H9 (cell line): ENCODE data around the gene CHCHD3. TPM values are rescaled to one million over a fixed set of nuclear protein-coding genes. Genes with fewer than 3 reads are reported as not detected.

Source experiments
- DNase-seq: peaks from one replicate; pipeline ENCODE4 v3.0.0-alpha.2; 2017
- H2AFZ ChIP-seq: one replicate; pipeline ENCODE4 v1.6.1; 2013; ENCODE audit warnings: mild to moderate bottlenecking, low read length, control low read depth, moderate library complexity
- H2AK5ac ChIP-seq: 2 replicates; pipeline ENCODE4 v1.6.1; 2013; ENCODE audit warnings: low read length, control low read depth, mixed read lengths; ENCODE audit not compliant: insufficient read length
- H2BK120ac ChIP-seq: one replicate; pipeline ENCODE4 v1.6.1; 2013; ENCODE audit warnings: low read depth, mild to moderate bottlenecking, low read length, control low read depth, inconsistent platforms; ENCODE audit not compliant: poor library complexity, severe bottlenecking
- H2BK12ac ChIP-seq: 2 replicates; pipeline ENCODE4 v1.6.1; 2013; ENCODE audit warnings: low read length, control low read depth, mixed read lengths, low read depth; ENCODE audit not compliant: insufficient read length
- H2BK15ac ChIP-seq: 2 replicates; pipeline ENCODE4 v1.6.1; 2013; ENCODE audit warnings: low read depth, low read length, control low read depth
- H2BK20ac ChIP-seq: one replicate; pipeline ENCODE4 v1.6.1; 2013; ENCODE audit warnings: low read depth, mild to moderate bottlenecking, low read length, control low read depth, inconsistent platforms; ENCODE audit not compliant: poor library complexity, severe bottlenecking
- H2BK5ac ChIP-seq: 2 replicates; pipeline ENCODE4 v1.6.1; 2013; ENCODE audit warnings: low read length, control low read depth, mixed read lengths; ENCODE audit not compliant: insufficient read length
- H3K14ac ChIP-seq: 2 replicates; pipeline ENCODE4 v1.6.1; 2013; ENCODE audit warnings: low read length, control low read depth; ENCODE audit not compliant: insufficient read depth
- H3K18ac ChIP-seq: 2 replicates; pipeline ENCODE4 v1.6.1; 2013; ENCODE audit warnings: low read depth, mild to moderate bottlenecking, mixed read lengths, low read length, control low read depth; ENCODE audit not compliant: insufficient read length
- H3K23ac ChIP-seq: 2 replicates; pipeline ENCODE4 v1.6.1; 2013; ENCODE audit warnings: low read length, control low read depth, mixed read lengths, low read depth; ENCODE audit not compliant: insufficient read length
- H3K23me2 ChIP-seq: 2 replicates; pipeline ENCODE4 v1.6.1; 2013; ENCODE audit warnings: low read depth, mild to moderate bottlenecking, mixed read lengths, low read length, control low read depth; ENCODE audit not compliant: insufficient read length, poor library complexity, severe bottlenecking
- H3K27ac ChIP-seq: 2 replicates; pipeline ENCODE4 v1.5.1; 2013; ENCODE audit warnings: low read length, control low read depth, mixed read lengths, low read depth; ENCODE audit not compliant: insufficient read length
- H3K27me3 ChIP-seq: 2 replicates; pipeline ENCODE4 v1.6.1; 2013; ENCODE audit warnings: low read length, control low read depth, inconsistent platforms; ENCODE audit not compliant: insufficient read depth
- H3K4ac ChIP-seq: 2 replicates; pipeline ENCODE4 v1.6.1; 2013; ENCODE audit warnings: low read depth, mild to moderate bottlenecking, control low read depth, inconsistent platforms, low read length, moderate library complexity
- H3K4me1 ChIP-seq: 2 replicates; pipeline ENCODE4 v1.6.1; 2013; ENCODE audit warnings: low read length, control low read depth, inconsistent platforms; ENCODE audit not compliant: insufficient read depth
- H3K4me2 ChIP-seq: 2 replicates; pipeline ENCODE4 v1.6.1; 2013; ENCODE audit warnings: low read length, control low read depth, mixed read lengths; ENCODE audit not compliant: insufficient read length, insufficient read depth
- H3K56ac ChIP-seq: 2 replicates; pipeline ENCODE4 v1.6.1; 2013; ENCODE audit warnings: low read depth, mild to moderate bottlenecking, mixed read lengths, low read length, control low read depth; ENCODE audit not compliant: insufficient read length
- H3K79me1 ChIP-seq: 2 replicates; pipeline ENCODE4 v1.6.1; 2013; ENCODE audit warnings: low read depth, mild to moderate bottlenecking, moderate library complexity, low read length, control low read depth, inconsistent platforms; ENCODE audit not compliant: insufficient read depth, poor library complexity, severe bottlenecking
- H3K79me2 ChIP-seq: 2 replicates; pipeline ENCODE4 v1.6.1; 2013; ENCODE audit warnings: low read length, control low read depth, inconsistent platforms; ENCODE audit not compliant: insufficient read depth
- H3K9ac ChIP-seq: 2 replicates; pipeline ENCODE4 v1.6.1; 2013; ENCODE audit warnings: low read length, control low read depth, mixed read lengths; ENCODE audit not compliant: insufficient read length; ENCODE audit errors: extremely low read depth
- H3K9me3 ChIP-seq: one replicate; pipeline ENCODE4 v1.6.1; 2013; ENCODE audit warnings: low read depth, low read length, inconsistent platforms; ENCODE audit not compliant: control insufficient read depth
- H3T11ph ChIP-seq: one replicate; pipeline ENCODE4 v1.6.1; 2013; ENCODE audit warnings: mild to moderate bottlenecking, low read length, control low read depth, inconsistent platforms
- H4K20me1 ChIP-seq: one replicate; pipeline ENCODE4 v1.6.1; 2013; ENCODE audit not compliant: control insufficient read depth, insufficient read length, insufficient read depth
- H4K5ac ChIP-seq: 2 replicates; pipeline ENCODE4 v1.6.1; 2013; ENCODE audit warnings: low read depth, mild to moderate bottlenecking, mixed read lengths, low read length, control low read depth; ENCODE audit not compliant: insufficient read length
- H4K8ac ChIP-seq: replicated peaks from 2 replicates; pipeline ENCODE4 v1.6.1; 2013; ENCODE audit warnings: low read length, control low read depth, mixed read lengths, low read depth; ENCODE audit not compliant: insufficient read length
- H4K91ac ChIP-seq: 2 replicates; pipeline ENCODE4 v1.6.1; 2013; ENCODE audit warnings: low read depth, mild to moderate bottlenecking, moderate library complexity, mixed read lengths, low read length, control low read depth; ENCODE audit not compliant: insufficient read length
- H3K27ac Mint-ChIP-seq, 3 experiments: 2 replicates in 2 of 3; 3 replicates in 1 of 3; pipeline ENCODE4 v1.8.0; 2020 to 2021; ENCODE audit warnings: mixed read lengths in 3 of 3, mild to moderate bottlenecking in 1 of 3, moderate library complexity in 1 of 3
- H3K27me3 Mint-ChIP-seq: 2 replicates; pipeline ENCODE4 v1.8.0; 2021; ENCODE audit warnings: low read depth, mild to moderate bottlenecking, moderate library complexity, mixed read lengths
- H3K36me3 Mint-ChIP-seq, 3 experiments: 2 replicates in 2 of 3; 3 replicates in 1 of 3; pipeline ENCODE4 v1.8.0; 2020 to 2021; ENCODE audit warnings: low read depth in 3 of 3, mixed read lengths in 3 of 3; ENCODE audit not compliant: insufficient read depth in 1 of 3
- H3K4me1 Mint-ChIP-seq, 2 experiments: 2 replicates each; pipeline ENCODE4 v1.8.0; 2020; ENCODE audit warnings: mixed read lengths in 2 of 2
- H3K4me3 Mint-ChIP-seq, 2 experiments: 2 replicates in 1 of 2; 3 replicates in 1 of 2; pipeline ENCODE4 v1.8.0; 2020 to 2021; ENCODE audit warnings: mild to moderate bottlenecking in 2 of 2, mixed read lengths in 2 of 2, moderate library complexity in 1 of 2
- H3K9me3 Mint-ChIP-seq, 2 experiments: 2 replicates in 1 of 2; 3 replicates in 1 of 2; pipeline ENCODE4 v1.8.0; 2020; ENCODE audit warnings: mild to moderate bottlenecking in 2 of 2, mixed read lengths in 2 of 2, moderate library complexity in 1 of 2
- WGBS: extraction: QIAGEN DNeasy Blood & Tissue Kit; methylation state at CpG from one replicate; pipeline ENCODE4 v1.1.7; 2013; ENCODE audit warnings: missing lambda C conversion rate, low lambda C conversion rate, mixed read lengths; ENCODE audit not compliant: insufficient read length; ENCODE audit errors: extremely low coverage; 5-methylcytosine and 5-hydroxymethylcytosine counted together
- total RNA-seq: library from RNA; stranded (reverse); gene quantifications from 2 replicates; pipeline ENCODE4 v1.2.1, GENCODE V29; 2021
- TF ChIP-seq, protein P1 (sequence below): fragments of 200-600 bp; sonication (generic); conservative IDR thresholded peaks from 3 replicates; pipeline ENCODE4 v1.8.0; 2021; ENCODE audit warnings: antibody characterized with exemption, mild to moderate bottlenecking

CHCHD3 gene
- total RNA-seq, 1 experiment from 2014 or later, result 104 TPM

- H3K27ac ChIP-seq, result no peak overlapping the region
- no peaks in the 10 kb centered on the region for H3K79me2 ChIP-seq
- WGBS, result 88% methylated on average over 1 of the region's 4 CpGs
- H4K91ac ChIP-seq, result no peak overlapping the region
- no peak overlapping the region for H3K4me2 ChIP-seq
- no peaks in the 10 kb centered on the region for H3K9me3 ChIP-seq
- H3K27me3 ChIP-seq, result no peaks in the 10 kb centered on the region
- no peak overlapping the region for H3K56ac ChIP-seq
- H3K4ac ChIP-seq, result no peak overlapping the region
- no peak overlapping the region for H4K8ac ChIP-seq
- DNase-seq, result no peak
- no peak overlapping the region for H2AK5ac ChIP-seq
- H3K27me3 Mint-ChIP-seq, result no peaks in the 10 kb centered on the region
- H3K4me3 Mint-ChIP-seq, result no peak overlapping the region
- H3K23me2 ChIP-seq, result no peaks in the 10 kb centered on the region
- H3T11ph ChIP-seq, result no peak overlapping the region
- H3K36me3 Mint-ChIP-seq, result peaks cover 0 to 21% (median 16%) of the 10 kb centered on the region in 3 experiments; a peak in 6 of 7 replicates
- H3K23ac ChIP-seq, result no peak overlapping the region
- no peaks in the 10 kb centered on the region for H4K20me1 ChIP-seq
- no peak overlapping the region for H2BK120ac ChIP-seq
- no peak overlapping the region for H3K27ac Mint-ChIP-seq
- no peak overlapping the region for H2BK20ac ChIP-seq
- TF ChIP-seq, protein P1, sequence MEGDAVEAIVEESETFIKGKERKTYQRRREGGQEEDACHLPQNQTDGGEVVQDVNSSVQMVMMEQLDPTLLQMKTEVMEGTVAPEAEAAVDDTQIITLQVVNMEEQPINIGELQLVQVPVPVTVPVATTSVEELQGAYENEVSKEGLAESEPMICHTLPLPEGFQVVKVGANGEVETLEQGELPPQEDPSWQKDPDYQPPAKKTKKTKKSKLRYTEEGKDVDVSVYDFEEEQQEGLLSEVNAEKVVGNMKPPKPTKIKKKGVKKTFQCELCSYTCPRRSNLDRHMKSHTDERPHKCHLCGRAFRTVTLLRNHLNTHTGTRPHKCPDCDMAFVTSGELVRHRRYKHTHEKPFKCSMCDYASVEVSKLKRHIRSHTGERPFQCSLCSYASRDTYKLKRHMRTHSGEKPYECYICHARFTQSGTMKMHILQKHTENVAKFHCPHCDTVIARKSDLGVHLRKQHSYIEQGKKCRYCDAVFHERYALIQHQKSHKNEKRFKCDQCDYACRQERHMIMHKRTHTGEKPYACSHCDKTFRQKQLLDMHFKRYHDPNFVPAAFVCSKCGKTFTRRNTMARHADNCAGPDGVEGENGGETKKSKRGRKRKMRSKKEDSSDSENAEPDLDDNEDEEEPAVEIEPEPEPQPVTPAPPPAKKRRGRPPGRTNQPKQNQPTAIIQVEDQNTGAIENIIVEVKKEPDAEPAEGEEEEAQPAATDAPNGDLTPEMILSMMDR, result no peak
- H3K9me3 Mint-ChIP-seq, result peaks cover 0 to 9% of the 10 kb centered on the region in 2 experiments; a peak in 4 of 5 replicates
- no peak overlapping the region for H3K18ac ChIP-seq
- H2BK15ac ChIP-seq, result no peak overlapping the region
- no peak overlapping the region for H3K9ac ChIP-seq
- no peak overlapping the region for H3K14ac ChIP-seq
- H2BK12ac ChIP-seq, result no peak overlapping the region
- H2AFZ ChIP-seq, result no peak overlapping the region
- no peak overlapping the region for H2BK5ac ChIP-seq
- no peaks in the 10 kb centered on the region for H3K79me1 ChIP-seq
- no peaks in the 10 kb centered on the region for H3K4me1 ChIP-seq
- H3K4me1 Mint-ChIP-seq, result peaks cover under 1% of the 10 kb centered on the region in 2 experiments; a peak in 2 of 4 replicates
- no peak overlapping the region for H4K5ac ChIP-seq
Measured at GRCh38 chr7:132861940-132862554, 219.8 kb downstream of the CHCHD3 start.
